OCI-LY7 (cell line): ENCODE measurements around the gene PIEZO2. TPM values are rescaled to one million over a fixed set of nuclear protein-coding genes. Genes with fewer than 3 reads are reported as not detected.

ENCODE experiments used
- BruUV-seq: library from RNA; stranded (reverse); fragments of 400-500 nt; replicated peaks from 2 replicates; lab custom pipeline; 2021; lab: Mats Ljungman, UMichigan
- CTCF ChIA-PET: fragments of 300-600 bp; sonication (Branson Sonifier 250); formaldehyde crosslinking; loops from one replicate; lab custom pipeline; 2022; ENCODE audit warnings: antibody characterized with exemption; ENCODE audit not compliant: unreplicated experiment; lab: Charles Lee
- POLR2A ChIA-PET: fragments of 300-600 bp; sonication (Branson Sonifier 250); formaldehyde crosslinking; loops from one replicate; lab custom pipeline; 2022; ENCODE audit warnings: antibody characterized with exemption; lab: Charles Lee
- DNase-seq: peaks from one replicate; pipeline ENCODE4 v3.0.0-alpha.2; 2015; ENCODE audit warnings: low spot score
- H2AFZ ChIP-seq: fragments of 200-600 bp; sonication (generic), shearing (Covaris generic); 2 replicates; pipeline ENCODE4 v1.6.1; 2014; ENCODE audit warnings: mild to moderate bottlenecking, antibody characterized with exemption, low read length, moderate library complexity
- H3K27ac ChIP-seq: fragments of 200-600 bp; sonication (generic); 2 replicates; pipeline ENCODE4 v1.5.1; 2014; ENCODE audit warnings: mixed run types, low read depth, mild to moderate bottlenecking, moderate library complexity, low read length, inconsistent platforms; ENCODE audit not compliant: poor library complexity, severe bottlenecking
- H3K36me3 ChIP-seq: fragments of 200-600 bp; sonication (generic); 2 replicates; pipeline ENCODE4 v1.6.1; 2014; ENCODE audit warnings: mild to moderate bottlenecking, antibody characterized with exemption, low read length, moderate library complexity, mixed read lengths; ENCODE audit not compliant: insufficient read depth
- H3K4me1 ChIP-seq: fragments of 200-600 bp; sonication (generic); 2 replicates; pipeline ENCODE4 v1.5.1; 2014; ENCODE audit warnings: mild to moderate bottlenecking, low read length; ENCODE audit not compliant: insufficient read depth, poor library complexity, severe bottlenecking
- H3K4me2 ChIP-seq: fragments of 200-600 bp; sonication (generic); 2 replicates; pipeline ENCODE4 v1.6.1; 2014; ENCODE audit warnings: mild to moderate bottlenecking, low read length
- H3K4me3 ChIP-seq: fragments of 200-600 bp; sonication (generic); 2 replicates; pipeline ENCODE4 v1.5.1; 2014; ENCODE audit warnings: mild to moderate bottlenecking, low read depth, low read length; ENCODE audit not compliant: poor library complexity, severe bottlenecking
- H3K79me2 ChIP-seq: fragments of 200-600 bp; sonication (generic); 2 replicates; pipeline ENCODE4 v1.6.1; 2016; ENCODE audit warnings: low read depth, mild to moderate bottlenecking, low read length, moderate library complexity, mixed read lengths; ENCODE audit not compliant: insufficient read depth
- H3K9me2 ChIP-seq: fragments of 200-600 bp; sonication (generic); 2 replicates; pipeline ENCODE4 v1.6.1; 2016; ENCODE audit warnings: mild to moderate bottlenecking, low read length, mixed read lengths; ENCODE audit not compliant: insufficient read depth
- H3K9me3 ChIP-seq: fragments of 200-600 bp; sonication (generic); 2 replicates; pipeline ENCODE4 v1.6.1; 2014; ENCODE audit warnings: mild to moderate bottlenecking, mixed run types, low read length, mixed read lengths
- H4K20me1 ChIP-seq: fragments of 200-600 bp; sonication (generic); 2 replicates; pipeline ENCODE4 v1.6.1; 2014; ENCODE audit warnings: mild to moderate bottlenecking, antibody characterized with exemption, low read length, moderate library complexity, mixed read lengths; ENCODE audit not compliant: insufficient read depth
- EZH2phosphoT487 ChIP-seq: fragments of 200-600 bp; sonication (generic); IDR thresholded peaks from 2 replicates; pipeline ENCODE4 v1.6.1; 2018; ENCODE audit warnings: low read depth, borderline replicate concordance, mild to moderate bottlenecking, mixed run types, antibody characterized with exemption, low read length, moderate library complexity, mixed read lengths
- intact Hi-C: fragments of 100-400 bp; cut with micrococcal nuclease; formaldehyde crosslinking; loops from one replicate; pipeline ENCODE4 v1.10.0; 2022; ENCODE audit not compliant: unreplicated experiment
- total RNA-seq, 2 experiments: library from RNA; depleted of rRNA in 1 of 2; stranded (reverse); fragments of >200 nt in 1 of 2; shearing (Covaris generic) in 1 of 2; gene quantifications; 2 replicates each; pipeline ENCODE4 v1.2.3, GENCODE V29; 2014 to 2022
- TF ChIP-seq, protein P1 (sequence below): fragments of 200-600 bp; sonication (generic); conservative IDR thresholded peaks from 2 replicates; pipeline ENCODE4 v1.5.1; 2014; ENCODE audit warnings: mild to moderate bottlenecking, antibody characterized with exemption, low read length, moderate library complexity, mixed read lengths

The PIEZO2 gene
- total RNA-seq, 2 experiments from 2014 or later = 0.95 to 3.3 TPM

DNA sequence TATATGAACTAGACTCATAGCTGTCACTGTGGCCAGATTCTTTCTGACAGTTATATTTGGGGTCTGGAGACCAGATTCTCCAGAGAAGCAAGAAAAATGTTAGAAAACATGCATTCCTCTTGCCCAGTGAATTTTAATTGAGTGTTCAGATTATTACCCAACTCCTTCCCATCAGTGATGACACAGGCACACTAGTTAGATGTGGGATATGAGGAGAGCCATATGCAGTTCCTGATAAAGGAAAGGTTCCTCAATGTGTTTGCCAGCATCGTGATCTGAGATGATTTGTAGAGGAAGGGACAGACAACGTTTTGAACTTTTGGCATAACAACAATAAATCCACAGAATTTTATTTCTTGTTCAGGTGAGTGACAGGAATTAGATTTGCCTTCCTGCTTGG is 308.6 kb downstream of the PIEZO2 start:
- Histone ChIP-seq H3K36me3 (no peaks in the 10 kb centered on the region), H3K4me3 (no peak overlapping the region), H3K79me2 (no peaks in the 10 kb centered on the region), H3K4me1 (no peaks in the 10 kb centered on the region), H4K20me1 (no peaks in the 10 kb centered on the region), H3K9me2 (no peaks in the 10 kb centered on the region), H3K27ac (no peak overlapping the region), H3K4me2 (no peak overlapping the region), H2AFZ (no peak overlapping the region), H3K9me3 (no peaks in the 10 kb centered on the region)
- DNase-seq = no peak
- POLR2A ChIA-PET = interaction anchor here (1.0 to 2.6 kb wide), 2 partner anchors 10 to 247 kb away, joined by 3 to 16 read pairs; no protein-coding TSS in a partner anchor
- intact Hi-C loops = no loop called here
- CTCF ChIA-PET = no interaction called here
- no peak for TF ChIP-seq EZH2phosphoT487
- TF ChIP-seq, protein P1, sequence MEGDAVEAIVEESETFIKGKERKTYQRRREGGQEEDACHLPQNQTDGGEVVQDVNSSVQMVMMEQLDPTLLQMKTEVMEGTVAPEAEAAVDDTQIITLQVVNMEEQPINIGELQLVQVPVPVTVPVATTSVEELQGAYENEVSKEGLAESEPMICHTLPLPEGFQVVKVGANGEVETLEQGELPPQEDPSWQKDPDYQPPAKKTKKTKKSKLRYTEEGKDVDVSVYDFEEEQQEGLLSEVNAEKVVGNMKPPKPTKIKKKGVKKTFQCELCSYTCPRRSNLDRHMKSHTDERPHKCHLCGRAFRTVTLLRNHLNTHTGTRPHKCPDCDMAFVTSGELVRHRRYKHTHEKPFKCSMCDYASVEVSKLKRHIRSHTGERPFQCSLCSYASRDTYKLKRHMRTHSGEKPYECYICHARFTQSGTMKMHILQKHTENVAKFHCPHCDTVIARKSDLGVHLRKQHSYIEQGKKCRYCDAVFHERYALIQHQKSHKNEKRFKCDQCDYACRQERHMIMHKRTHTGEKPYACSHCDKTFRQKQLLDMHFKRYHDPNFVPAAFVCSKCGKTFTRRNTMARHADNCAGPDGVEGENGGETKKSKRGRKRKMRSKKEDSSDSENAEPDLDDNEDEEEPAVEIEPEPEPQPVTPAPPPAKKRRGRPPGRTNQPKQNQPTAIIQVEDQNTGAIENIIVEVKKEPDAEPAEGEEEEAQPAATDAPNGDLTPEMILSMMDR = no peak
- no TSS peak for BruUV-seq

GRCh38 chr18:10839421-10839820 is 309.9 kb downstream of the PIEZO2 start:
- DNase-seq = no peak
- H3K4me2 ChIP-seq = no peak overlapping the region
- no peaks in the 10 kb centered on the region for H4K20me1 ChIP-seq
- no peaks in the 10 kb centered on the region for H3K4me1 ChIP-seq
- no peak overlapping the region for H3K27ac ChIP-seq
- H3K9me3 ChIP-seq = no peaks in the 10 kb centered on the region
- no peak overlapping the region for H3K4me3 ChIP-seq
- H3K9me2 ChIP-seq = no peaks in the 10 kb centered on the region
- no TSS peak for BruUV-seq
- H3K36me3 ChIP-seq = no peaks in the 10 kb centered on the region
- no peak for TF ChIP-seq EZH2phosphoT487
- TF ChIP-seq, protein P1 = no peak
- H2AFZ ChIP-seq = no peak overlapping the region
- intact Hi-C loops = no loop called here
- ChIA-PET POLR2A (interaction anchor here (0.6 to 2.6 kb wide), 2 partner anchors 11 to 303 kb away, joined by 3 to 16 read pairs; no protein-coding TSS in a partner anchor), CTCF (no interaction called here)
- no peaks in the 10 kb centered on the region for H3K79me2 ChIP-seq

DNA sequence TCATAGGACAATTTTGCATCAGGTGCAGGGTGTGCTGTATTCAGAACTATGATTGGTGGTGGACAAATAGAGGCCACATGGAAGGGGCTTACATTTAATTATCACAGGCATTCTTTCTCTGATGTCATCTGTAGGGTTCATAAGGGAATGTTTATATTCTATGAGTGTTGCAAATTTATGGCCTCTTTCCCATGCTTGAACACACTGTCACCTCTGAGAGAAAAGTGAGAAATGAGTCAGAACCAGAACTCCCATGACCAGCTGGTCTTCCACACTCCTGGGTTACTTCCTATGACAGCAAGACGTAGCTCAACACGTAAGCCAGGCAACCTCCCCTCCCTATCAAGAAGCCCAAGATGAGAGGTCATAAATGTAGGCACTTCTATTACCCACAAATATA is 310.8 kb downstream of the PIEZO2 start:
- DNase-seq = no peak
- ChIA-PET POLR2A (no interaction called here), CTCF (no interaction called here)
- H3K79me2 ChIP-seq = no peaks in the 10 kb centered on the region
- no peak for TF ChIP-seq EZH2phosphoT487
- TF ChIP-seq, protein P1 = no peak
- H3K4me1 ChIP-seq = no peaks in the 10 kb centered on the region
- no peak overlapping the region for H3K27ac ChIP-seq
- no peaks in the 10 kb centered on the region for H4K20me1 ChIP-seq
- H3K4me3 ChIP-seq = no peak overlapping the region
- no peaks in the 10 kb centered on the region for H3K36me3 ChIP-seq
- no peaks in the 10 kb centered on the region for H3K9me2 ChIP-seq
- no peak overlapping the region for H2AFZ ChIP-seq
- BruUV-seq = no TSS peak
- no peak overlapping the region for H3K4me2 ChIP-seq
- intact Hi-C loops = no loop called here
- no peaks in the 10 kb centered on the region for H3K9me3 ChIP-seq
